Heart left ventricle (tissue), 16 donors: ENCODE measurements around the gene ADCY9. TPM values are rescaled to one million over a fixed set of nuclear protein-coding genes. Genes with fewer than 3 reads are reported as not detected.

Experiments used
- ATAC-seq, 4 donors: fragments of 200-7000 bp; cut with Tn5 transposase; one replicate each; pipeline ENCODE4 v1.9.1; 2020 to 2022; ENCODE audit warnings: moderate library complexity in 4 of 4, mild to moderate bottlenecking in 3 of 4, moderate number of reproducible peaks in 1 of 4
- DNase-seq, 5 donors: peaks; one replicate each; pipeline ENCODE4 v3.0.0-alpha.2; 2020
- H3K27ac ChIP-seq, 12 donors: fragments of 200-600 bp; sonication (generic) in 4 of 12; one replicate each; pipeline versions ENCODE4 v1.5.0 to v1.8.0; 2016 to 2022; ENCODE audit warnings: mild to moderate bottlenecking in 2 of 12
- H3K27me3 ChIP-seq, 9 donors: fragments of 200-600 bp; sonication (generic) in 2 of 9; one replicate each; pipeline versions ENCODE4 v1.5.1 to v1.8.0; 2016 to 2022; ENCODE audit warnings: mild to moderate bottlenecking in 3 of 9
- H3K36me3 ChIP-seq, 9 donors: fragments of 200-600 bp; sonication (generic) in 2 of 9; one replicate each; pipeline versions ENCODE4 v1.5.0 to v1.8.0; 2018 to 2022; ENCODE audit warnings: mild to moderate bottlenecking in 2 of 9
- H3K4me1 ChIP-seq, 12 donors: fragments of 200-600 bp; sonication (generic) in 4 of 12; one replicate each; pipeline versions ENCODE4 v1.5.0 to v1.8.0; 2016 to 2022; ENCODE audit warnings: mild to moderate bottlenecking in 3 of 12
- H3K4me3 ChIP-seq, 12 donors: fragments of 200-600 bp; sonication (generic) in 4 of 12; one replicate each; pipeline versions ENCODE4 v1.5.0 to v1.8.0; 2017 to 2022; ENCODE audit warnings: mild to moderate bottlenecking in 9 of 12, moderate library complexity in 4 of 12
- H3K9me3 ChIP-seq, 12 donors: fragments of 200-600 bp; sonication (generic) in 4 of 12; one replicate each; pipeline versions ENCODE4 v1.5.0 to v1.8.0; 2016 to 2022; ENCODE audit warnings: mild to moderate bottlenecking in 1 of 12
- POLR2A ChIP-seq, 2 donors: fragments of 450-650 bp; IDR thresholded peaks; one replicate each; pipeline ENCODE4 v1.6.1; 2017; ENCODE audit warnings: antibody characterized with exemption in 2 of 2, mild to moderate bottlenecking in 2 of 2, moderate library complexity in 2 of 2
- WGBS, 4 donors: extraction: QIAGEN DNeasy Blood & Tissue Kit in 2 of 4; methylation state at CpG; one replicate each; pipeline versions ENCODE4 v1.1.5 to v1.1.7; 2013 to 2018; 5-methylcytosine and 5-hydroxymethylcytosine counted together
- intact Hi-C, 10 donors: fragments of 100-400 bp; cut with DNase I; formaldehyde crosslinking; loops; one replicate each; pipeline versions ENCODE4 v1.11.1 to v1.14.2; 2022
- polyA plus RNA-seq, 2 donors: library from polyadenylated mRNA; stranded (reverse); fragments of 200-250 nt; gene quantifications; one replicate each; pipeline ENCODE4 v1.2.3, GENCODE V29; 2013
- total RNA-seq, 9 donors: library from RNA; depleted of rRNA in 2 of 9; stranded (reverse); fragments of >200 nt in 2 of 9; fragmentation: NEBNext Ultra II Directional in 3 of 9; extraction: Animal tissue kit (Norgen Biotek cat#: 25700) in 3 of 9; gene quantifications; one replicate each; pipeline versions ENCODE4 v1.1.0 to v1.2.4, GENCODE V29; 2016 to 2023
- TF ChIP-seq, protein P1 (sequence below), 12 donors: fragments of 200-600 bp; sonication (generic) in 4 of 12; IDR thresholded peaks; one replicate each; pipeline versions ENCODE4 v1.5.0 to v1.8.0; 2018 to 2022; ENCODE audit warnings: antibody characterized with exemption in 12 of 12, mild to moderate bottlenecking in 5 of 12
- donor health status: ischemic (EF 13 %, LVEDD 7.1; RV severe dilation, severe dysfunction).
- donor health status: healthy with polysubstance abuse.
- donor health status: DM: no; HTN: yes; CAD: no.
- donor health status: DM: no; HTN: no; CAD: no.
- donor health status: ischemic (EF 25% LVEDD 6.9; RV normal size, moderate dysfunction).
- donor health status: ischemic (EF 25% LVEDD 5.7; RV mildly dilated, moderate dysfunction).
- donor health status: healthy.
- donor health status: DM: yes; HTN: yes; CAD: no.
- donor health status: ischemic (EF 35%, LVEDD 5.7; RV mildly dilated, moderate dysfunction).
- donor health status: nonischemic (EF 11% LVEDD 7.7; RV severe dilation, severe dysfunction).
- donor health status: DM: yes; HTN: yes; CAD: no.
- donor health status: PGD.
- donor health status: ischemic (EF 29% LVEDD 5.4; RV normal size, mild dysfunction).
- donor health status: nonischemic (EF 23%, LVEDD 6.1; RV moderate dilation, normal function).

Gene ADCY9
- total and polyA plus RNA-seq, 11 donors, result 11.8 to 85.8 (median 45.0) TPM

DNA sequence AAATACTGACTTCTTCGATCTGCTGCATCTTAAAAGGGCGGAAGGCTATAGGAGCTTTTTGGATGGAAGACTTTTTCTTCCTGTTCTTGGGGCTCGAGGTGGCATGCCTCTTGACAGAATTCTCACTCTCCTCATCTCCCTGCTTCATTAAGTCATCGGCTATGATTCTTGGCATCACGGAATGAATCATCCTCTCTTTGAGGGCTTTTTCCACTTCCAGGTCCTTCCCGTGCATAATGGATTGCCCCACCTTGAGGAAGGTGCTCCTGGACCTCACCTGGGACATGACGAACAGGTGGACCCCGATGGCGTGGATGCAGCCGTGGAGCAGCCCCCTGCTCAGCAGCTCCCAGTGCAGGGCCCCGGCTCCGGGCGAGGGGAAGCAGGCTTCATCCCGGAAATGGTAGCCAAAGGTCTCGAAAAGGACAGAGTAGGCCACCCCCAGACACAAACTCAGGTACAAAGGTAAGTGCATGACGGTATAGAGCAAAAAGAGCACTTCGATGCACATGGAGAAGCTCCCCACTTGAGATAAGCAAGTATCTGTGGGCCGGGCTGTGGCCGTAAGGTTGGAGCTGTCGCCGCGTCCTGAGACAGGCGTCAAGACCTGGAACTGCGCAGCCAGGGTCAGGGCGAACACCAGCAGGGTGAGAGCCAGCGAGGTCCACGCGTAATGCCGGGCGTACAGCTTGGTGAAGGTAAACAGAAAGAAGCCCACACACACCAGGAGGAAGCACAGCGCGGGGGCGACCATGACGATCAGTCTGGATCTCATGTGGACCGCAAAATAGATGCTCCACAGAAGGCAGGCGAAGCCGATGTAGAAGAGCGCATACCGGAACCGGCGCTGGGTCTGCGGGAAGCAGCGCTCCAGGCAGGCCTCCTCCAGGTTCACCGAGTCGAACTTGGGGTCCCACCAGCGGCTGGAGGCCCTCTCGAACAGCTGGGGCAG, 1.7 kb downstream of the ADCY9 start:
- H3K9me3 ChIP-seq, result no peaks in the 10 kb centered on the region
- H3K4me3 ChIP-seq, result peak overlapping the region; percentile 44 to 92 (median 70)
- peak overlapping the region in 8 of 12 donors; percentile 1 to 87 (median 77) for H3K27ac ChIP-seq
- TF ChIP-seq, protein P1, sequence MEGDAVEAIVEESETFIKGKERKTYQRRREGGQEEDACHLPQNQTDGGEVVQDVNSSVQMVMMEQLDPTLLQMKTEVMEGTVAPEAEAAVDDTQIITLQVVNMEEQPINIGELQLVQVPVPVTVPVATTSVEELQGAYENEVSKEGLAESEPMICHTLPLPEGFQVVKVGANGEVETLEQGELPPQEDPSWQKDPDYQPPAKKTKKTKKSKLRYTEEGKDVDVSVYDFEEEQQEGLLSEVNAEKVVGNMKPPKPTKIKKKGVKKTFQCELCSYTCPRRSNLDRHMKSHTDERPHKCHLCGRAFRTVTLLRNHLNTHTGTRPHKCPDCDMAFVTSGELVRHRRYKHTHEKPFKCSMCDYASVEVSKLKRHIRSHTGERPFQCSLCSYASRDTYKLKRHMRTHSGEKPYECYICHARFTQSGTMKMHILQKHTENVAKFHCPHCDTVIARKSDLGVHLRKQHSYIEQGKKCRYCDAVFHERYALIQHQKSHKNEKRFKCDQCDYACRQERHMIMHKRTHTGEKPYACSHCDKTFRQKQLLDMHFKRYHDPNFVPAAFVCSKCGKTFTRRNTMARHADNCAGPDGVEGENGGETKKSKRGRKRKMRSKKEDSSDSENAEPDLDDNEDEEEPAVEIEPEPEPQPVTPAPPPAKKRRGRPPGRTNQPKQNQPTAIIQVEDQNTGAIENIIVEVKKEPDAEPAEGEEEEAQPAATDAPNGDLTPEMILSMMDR (IDR thresholded peaks at IDR 0.05), result no peak
- no peak for TF ChIP-seq POLR2A (IDR thresholded peaks at IDR 0.05)
- H3K4me1 ChIP-seq, result peaks cover 0 to 57% (median 41%) of the 10 kb centered on the region in 12 donors
- H3K36me3 ChIP-seq, result peaks cover 0 to 3% (median 0%) of the 10 kb centered on the region in 9 donors
- 68 to 80% (median 75%) methylated on average over 44 to 47 of the region's 47 CpGs for WGBS, 4 donors
- intact Hi-C loops, result loop anchor here in 9 of 10 donors (5.0 to 10.0 kb wide), 11 partner anchors 62 to 177 kb away; partner anchors contain the start of gene SRL (in 1 of the 9)
- no peaks in the 10 kb centered on the region for H3K27me3 ChIP-seq
- peak in 2 of 4 donors; percentile 2 to 5 for ATAC-seq
- peak in 3 of 5 donors; percentile 34 to 66 (median 36) for DNase-seq

DNA sequence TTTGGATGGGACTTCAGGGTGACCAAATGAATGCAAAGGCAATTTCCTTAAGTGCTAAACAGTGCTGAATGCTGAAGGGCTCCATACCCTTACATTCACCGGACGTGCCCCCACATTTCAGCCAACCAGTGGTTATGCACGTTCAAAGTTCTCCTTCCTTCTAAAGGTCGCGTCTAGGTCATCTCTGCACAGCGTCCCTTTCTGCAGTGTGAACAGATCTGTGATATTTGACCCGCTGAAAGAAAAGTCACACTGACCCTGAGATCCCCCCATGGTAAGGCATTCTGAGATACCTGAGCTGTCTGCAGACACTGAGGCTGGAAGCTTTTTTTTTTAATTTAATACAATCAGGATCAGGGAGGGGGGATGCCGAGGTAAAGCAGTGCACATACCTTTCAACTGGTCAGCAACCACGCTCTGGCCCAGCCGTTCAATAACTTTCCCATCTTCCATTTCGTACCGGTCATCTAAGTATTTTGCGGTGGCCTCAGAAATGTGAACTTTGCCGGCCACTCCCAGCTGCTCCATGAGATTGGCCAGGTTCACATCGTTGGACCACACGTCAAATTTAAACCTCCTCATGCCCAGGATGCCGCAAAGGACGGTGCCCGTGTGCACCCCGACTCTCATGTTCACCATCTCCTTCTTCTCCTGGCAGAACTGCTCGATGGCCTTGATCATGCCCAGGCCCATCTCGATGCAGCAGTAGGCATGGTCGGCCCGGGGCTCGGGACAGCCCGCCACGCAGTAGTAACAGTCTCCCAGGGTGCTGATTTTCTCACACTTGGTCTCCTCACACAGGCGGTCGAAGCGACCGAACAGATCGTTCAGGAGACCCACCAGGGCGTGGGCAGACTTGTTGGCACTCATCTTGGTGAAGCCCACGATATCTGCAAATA, 2.6 kb downstream of the ADCY9 start:
- Histone ChIP-seq H3K36me3 (peaks cover 0 to 3% (median 0%) of the 10 kb centered on the region in 9 donors), H3K9me3 (no peaks in the 10 kb centered on the region), H3K27ac (peak overlapping the region in 9 of 12 donors; percentile 15 to 69 (median 50)), H3K4me3 (peak overlapping the region; percentile 7 to 92 (median 44)), H3K27me3 (no peaks in the 10 kb centered on the region), H3K4me1 (peaks cover 0 to 57% (median 41%) of the 10 kb centered on the region in 12 donors)
- TF ChIP-seq POLR2A (IDR thresholded peaks at IDR 0.05), result no peak
- TF ChIP-seq, protein P1 (IDR thresholded peaks at IDR 0.05), result no peak
- DNase-seq (peak in 2 of 5 donors; percentile 32 to 46), ATAC-seq (peak in 2 of 4 donors; percentile 4 to 10)
- intact Hi-C loops, result loop anchor here in 6 of 10 donors (5.0 to 10.0 kb wide), 8 partner anchors 61 to 159 kb away; partner anchors contain the start of gene SRL (in 1 of the 6)
- WGBS, 4 donors, result 49 to 64% (median 60%) methylated on average over 28 to 34 of the region's 34 CpGs

DNA sequence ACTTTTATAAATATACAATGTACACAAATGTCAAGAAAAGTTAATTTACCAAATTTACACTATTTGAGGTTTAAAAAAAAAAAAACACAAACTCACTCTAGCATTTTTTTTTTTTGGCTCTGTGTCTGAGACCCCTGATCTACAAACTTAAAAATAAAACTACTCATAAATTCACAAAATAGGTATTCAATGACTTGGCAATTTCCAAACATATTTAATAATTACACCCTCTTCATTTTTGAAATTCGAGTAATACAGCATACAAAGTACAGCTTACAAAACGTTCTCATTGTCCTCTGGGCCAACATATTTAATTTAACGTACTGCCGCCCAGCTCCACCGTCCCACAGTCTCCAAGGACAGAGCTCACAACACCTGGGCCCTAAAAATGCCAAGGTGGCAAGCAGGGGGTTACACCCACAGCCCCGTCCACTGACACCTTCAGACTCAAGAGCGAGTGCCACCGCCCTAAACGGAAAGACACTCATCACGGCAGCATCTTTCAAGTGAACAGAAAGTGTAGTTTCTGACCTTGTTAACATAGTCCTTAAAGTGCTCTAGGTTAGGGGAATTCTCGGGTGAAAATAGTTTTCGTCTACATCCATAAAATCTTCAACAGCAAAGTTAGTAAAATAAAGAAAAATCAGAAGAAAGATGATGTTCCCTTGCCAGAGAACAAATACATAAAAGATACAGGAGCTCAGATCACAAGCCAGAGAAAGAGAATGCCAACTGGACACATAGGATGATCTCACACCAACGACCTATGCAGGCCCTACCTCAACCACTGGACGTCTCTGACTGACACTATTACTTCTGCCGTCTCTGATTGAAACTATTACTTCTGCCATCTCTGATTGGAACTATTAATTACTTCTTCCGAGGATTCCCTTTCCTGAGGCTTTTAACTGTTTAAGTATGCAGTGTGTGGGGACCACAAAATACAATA, 4.2 kb downstream of the ADCY9 start:
- intact Hi-C loops, result loop anchor here in 6 of 10 donors (5.0 to 10.0 kb wide), 8 partner anchors 60 to 157 kb away; partner anchors contain the start of gene SRL (in 1 of the 6)
- Histone ChIP-seq H3K27me3 (no peaks in the 10 kb centered on the region), H3K4me1 (peaks cover 0 to 53% (median 40%) of the 10 kb centered on the region in 12 donors), H3K9me3 (no peaks in the 10 kb centered on the region), H3K4me3 (peak overlapping the region in 11 of 12 donors; percentile 7 to 92 (median 45)), H3K27ac (peak overlapping the region in 8 of 12 donors; percentile 4 to 69 (median 50)), H3K36me3 (peaks cover 0 to 3% (median 0%) of the 10 kb centered on the region in 9 donors)
- 33 to 36% (median 35%) methylated on average over 16 of the region's 16 CpGs for WGBS, 4 donors
- TF ChIP-seq POLR2A (IDR thresholded peaks at IDR 0.05), result no peak
- TF ChIP-seq, protein P1 (IDR thresholded peaks at IDR 0.05), result no peak
- DNase-seq (peak in 1 of 5 donors; percentile 33), ATAC-seq (peak in 1 of 4 donors; percentile 24)
